ENCODE results near the gene PARD6G. TPM values are rescaled to one million over a fixed set of nuclear protein-coding genes. Genes with fewer than 3 reads are reported as not detected.
A peak's percentile ranks its signal among the peaks of the same experiment; 100 is the strongest.

The PARD6G gene
- total and polyA plus RNA-seq, 2 of the 13 experiments (the other 11 are each of a cell fraction or from before 2014, with no cell fraction given): 3.6 to 7.4 TPM

- TF ChIP-seq ATF6 (CRISPR knock-in tag; conservative IDR thresholded peaks at IDR 0.05) (no peak), RFX5 (IDR thresholded peaks at IDR 0.05; ENCODE audit: low read depth, low read length) (no peak), ATF7 (IDR thresholded peaks at IDR 0.05) (peak; percentile 83), ATF7 (CRISPR knock-in tag; IDR thresholded peaks at IDR 0.05) (peak; percentile 84), HBP1 (CRISPR knock-in tag; IDR thresholded peaks at IDR 0.05; ENCODE audit: low read depth) (no peak), HOMEZ (CRISPR knock-in tag; IDR thresholded peaks at IDR 0.05; ENCODE audit: low read depth) (peak; percentile 62; the same call in 1 of the 2 replicates), POGK (CRISPR knock-in tag; conservative IDR thresholded peaks at IDR 0.05) (no peak), GABPB1 (CRISPR knock-in tag; IDR thresholded peaks at IDR 0.05) (peak; percentile 71), ELF3 (CRISPR knock-in tag; IDR thresholded peaks at IDR 0.05) (0 out of 2 replicates have a peak, but pooled peaks have one; percentile 34), BRD4 (CRISPR knock-in tag; IDR thresholded peaks at IDR 0.05) (no peak), ZNF781 (CRISPR knock-in tag; IDR thresholded peaks at IDR 0.05; ENCODE audit: borderline replicate concordance, not compliant biosample characterization) (no peak), KMT2A (CRISPR knock-in tag; IDR thresholded peaks at IDR 0.05) (no peak), KAT8 (CRISPR knock-in tag; IDR thresholded peaks at IDR 0.05) (0 out of 2 replicates have a peak, but pooled peaks have one; percentile 28), ZBTB20 (CRISPR knock-in tag; IDR thresholded peaks at IDR 0.05; ENCODE audit: borderline replicate concordance, low read depth) (no peak)
These were observed 47.0 kb downstream of the PARD6G start (continued) for GRCh38 chr18:80200171-80200931.

Measured in HepG2 (cell line).